GM12891 (cell line): ENCODE results near the gene PTGDR2.
A peak's percentile ranks its signal among the peaks of the same experiment; 100 is the strongest.

Experiments
- DNase-seq: peaks from one replicate; pipeline ENCODE4 v3.0.0; 2011; ENCODE audit warnings: low spot score; ENCODE audit not compliant: insufficient read length
- FAIRE-seq: peaks from 2 replicates; lab custom pipeline; 2011; peaks lifted over from hg19 to GRCh38; lab: Jason Lieb, UNC
- PAX5 ChIP-seq: IDR thresholded peaks from 2 replicates; pipeline ENCODE4 v1.6.1; 2011; ENCODE audit warnings: low read length, moderate library complexity, mild to moderate bottlenecking; ENCODE audit not compliant: insufficient read depth, severe bottlenecking
- POLR2A ChIP-seq: IDR thresholded peaks from 2 replicates; pipeline ENCODE4 v1.6.1; 2011; ENCODE audit warnings: low read depth, low read length, control low read depth
- POLR2AphosphoS5 ChIP-seq: IDR thresholded peaks from 2 replicates; pipeline ENCODE4 v1.6.1; 2011; ENCODE audit warnings: low read depth, low read length, control low read depth
- POU2F2 ChIP-seq: IDR thresholded peaks from 2 replicates; pipeline ENCODE4 v1.6.1; 2011; ENCODE audit warnings: low read depth, mild to moderate bottlenecking, control low read depth, low read length, moderate library complexity
- SPI1 ChIP-seq: IDR thresholded peaks from 2 replicates; pipeline ENCODE4 v1.6.1; 2011; ENCODE audit warnings: low read depth, low read length, control low read depth
- TAF1 ChIP-seq: IDR thresholded peaks from 2 replicates; pipeline ENCODE4 v1.6.1; 2011; ENCODE audit warnings: low read depth, low read length, control low read depth

Gene PTGDR2

DNA sequence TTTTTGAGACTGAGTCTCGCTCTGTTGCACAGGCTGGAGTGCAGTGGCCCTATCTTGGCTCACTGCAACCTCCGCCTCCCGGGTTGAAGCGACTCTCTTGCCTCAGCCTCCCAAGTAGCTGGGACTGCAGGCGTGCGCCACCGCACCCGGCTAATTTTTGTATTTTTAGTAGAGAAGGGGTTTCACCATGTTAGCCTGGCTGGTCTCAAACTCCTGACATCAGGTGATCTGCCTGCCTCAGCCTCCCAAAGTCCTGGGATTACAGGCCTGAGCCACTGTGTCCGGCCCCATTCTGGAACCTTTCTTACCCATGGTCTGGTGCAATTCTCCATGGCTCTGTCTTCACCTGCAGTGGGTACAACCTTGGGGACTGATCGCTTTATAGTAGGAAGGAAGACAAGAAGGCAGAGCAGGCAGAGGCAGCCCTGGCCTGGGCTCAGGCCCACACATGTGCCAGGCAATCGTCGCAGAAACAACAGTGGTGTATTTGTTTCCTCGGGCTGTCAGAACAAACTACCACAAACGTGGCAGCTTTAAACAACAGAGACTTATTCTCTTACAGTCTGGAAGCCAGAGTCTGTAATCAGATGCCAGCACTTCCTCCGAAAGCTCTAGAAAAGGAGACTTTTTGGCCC is 4.0 kb upstream of the PTGDR2 start:
- TF ChIP-seq POLR2A (no peak), POU2F2 (no peak), POLR2AphosphoS5 (no peak), SPI1 (no peak), PAX5 (no peak), TAF1 (no peak)
- FAIRE-seq, result no peak
- DNase-seq, result no peak

DNA sequence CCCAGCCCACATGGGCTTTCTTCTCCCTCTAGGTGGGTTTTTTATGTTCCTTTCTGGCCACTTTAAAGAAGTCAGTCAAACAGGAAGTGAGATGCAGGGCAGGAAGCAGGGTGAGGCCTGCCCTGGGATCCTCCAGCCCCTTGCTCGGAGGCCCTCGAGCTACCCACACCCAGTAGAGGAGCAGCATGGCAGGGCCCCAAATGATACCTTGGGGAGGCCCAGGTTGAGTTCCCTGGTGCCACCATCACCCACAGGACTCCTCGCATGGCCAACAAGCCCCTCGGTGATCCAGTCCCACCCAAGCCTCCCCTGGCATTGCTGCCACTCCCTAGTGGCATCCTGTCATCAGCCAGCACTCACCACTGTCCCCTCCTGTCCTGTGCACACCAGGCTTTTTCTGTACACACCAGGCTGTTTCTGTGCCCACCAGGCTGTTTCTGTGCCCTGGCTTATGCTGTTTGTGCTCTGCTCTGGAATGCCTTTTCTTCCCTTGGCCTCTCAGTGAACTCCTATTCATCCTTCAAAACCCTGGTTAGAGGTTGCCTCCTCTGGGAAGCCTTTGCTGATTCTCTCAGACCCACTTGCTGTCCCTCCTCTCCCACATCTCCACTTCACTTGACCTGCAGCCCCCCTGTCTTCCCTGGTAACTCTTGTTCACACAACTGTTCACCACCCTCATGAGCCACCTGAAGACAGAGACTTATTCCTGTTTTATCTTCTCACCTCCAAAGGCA is 3.1 kb upstream of the PTGDR2 start:
- TF ChIP-seq POLR2A (no peak), SPI1 (peak; percentile 54; the same call in 1 of the 2 replicates)
- DNase-seq (no peak), FAIRE-seq (peak; percentile 26)

- TF ChIP-seq SPI1 (no peak), PAX5 (no peak), POLR2A (no peak), POU2F2 (no peak), POLR2AphosphoS5 (no peak), TAF1 (no peak)
- DNase-seq (no peak), FAIRE-seq (no peak)
These were observed 2.5 kb upstream of the PTGDR2 start for GRCh38 chr11:60858236-60858635.

DNA sequence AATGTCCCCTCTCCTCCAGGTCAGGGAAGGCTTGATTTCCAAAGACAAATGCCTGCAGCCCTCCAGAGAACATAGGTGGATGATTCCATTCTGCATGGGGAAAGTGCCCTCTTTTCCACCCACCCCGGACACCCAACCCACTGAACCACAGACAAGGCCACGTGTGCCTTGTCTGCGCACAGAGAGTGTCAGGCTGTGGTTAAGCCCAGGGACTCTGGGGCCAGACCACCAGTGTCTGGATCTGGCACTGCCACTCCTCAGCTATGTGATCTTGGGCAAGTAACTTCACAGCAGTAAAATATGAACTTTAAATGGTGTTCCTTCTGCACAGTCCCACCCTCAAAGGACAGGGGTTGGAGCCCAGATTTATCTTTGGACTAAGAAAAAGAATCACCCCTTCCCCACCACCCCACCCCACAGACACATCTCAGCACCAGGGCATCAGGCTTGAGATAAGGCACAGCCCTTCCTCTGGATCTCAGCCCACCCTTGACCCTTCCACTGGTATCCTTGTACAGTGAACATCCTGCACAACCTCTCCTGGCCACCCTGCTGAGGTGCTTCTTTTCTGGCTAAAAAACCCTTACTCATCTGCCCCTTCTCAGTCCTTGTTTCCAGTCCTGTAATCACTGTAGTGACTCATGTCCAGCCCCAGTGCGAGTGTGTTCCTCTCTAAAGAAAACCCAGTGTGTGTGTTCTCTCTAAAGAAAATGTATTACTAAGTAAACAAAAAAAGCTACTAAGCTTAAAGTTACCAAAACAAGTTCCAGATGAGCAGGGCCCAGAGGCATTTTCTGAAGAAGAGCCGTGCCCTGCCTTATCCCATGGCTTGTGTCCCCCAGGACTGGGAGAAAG is 1.9 kb upstream of the PTGDR2 start:
- peak; percentile 73 for FAIRE-seq

GRCh38 chr11:60854847-60855725 is 664 bp downstream of the PTGDR2 start:
- no peak for TF ChIP-seq TAF1
- no peak for TF ChIP-seq SPI1
- TF ChIP-seq POU2F2, result no peak
- no peak for TF ChIP-seq POLR2A
- TF ChIP-seq POLR2AphosphoS5, result no peak
- TF ChIP-seq PAX5, result no peak
- FAIRE-seq (peak; percentile 78), DNase-seq (no peak)

More for the DNA sequence above, 1.9 kb upstream of the PTGDR2 start:
- TF ChIP-seq PAX5 (no peak), TAF1 (no peak), SPI1 (no peak), POLR2AphosphoS5 (no peak), POU2F2 (no peak), POLR2A (no peak)
- DNase-seq, result no peak

DNA sequence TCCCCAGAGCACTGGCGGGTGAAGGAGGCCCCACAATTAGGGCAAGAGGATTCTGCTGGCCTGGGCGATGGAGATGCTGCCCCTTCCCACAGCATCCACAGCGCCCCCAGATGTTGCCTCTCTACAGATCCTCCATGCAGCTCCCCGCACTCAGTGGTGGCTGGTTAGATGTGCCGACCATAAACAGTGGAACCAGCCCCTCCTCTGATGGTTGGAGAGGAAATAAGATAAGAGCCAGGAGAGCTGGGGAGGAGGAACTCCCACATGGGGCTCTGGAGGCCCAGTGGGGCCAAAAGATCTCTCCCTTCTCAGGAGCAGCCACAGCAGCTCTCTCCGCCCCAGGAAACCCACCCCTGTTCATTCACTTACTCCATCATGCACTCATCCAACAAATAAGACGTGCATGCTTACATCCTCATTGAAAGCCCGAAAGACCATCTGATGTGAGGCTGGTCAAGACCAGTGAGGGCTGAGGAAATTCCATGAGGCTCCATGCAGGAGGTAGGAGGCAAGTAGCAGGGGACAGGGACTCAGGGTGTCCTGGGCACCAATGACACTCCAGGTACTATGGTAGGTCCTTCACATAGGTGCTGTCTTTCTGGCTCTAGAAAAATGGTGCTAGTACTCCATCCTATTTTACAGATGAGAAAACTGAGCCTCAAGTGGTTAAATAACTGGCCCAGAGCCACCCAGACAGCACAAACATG is 1.5 kb downstream of the PTGDR2 start:
- DNase-seq (no peak), FAIRE-seq (no peak)
- TF ChIP-seq POLR2AphosphoS5, result no peak
- no peak for TF ChIP-seq PAX5
- no peak for TF ChIP-seq POU2F2
- TF ChIP-seq SPI1, result no peak
- no peak for TF ChIP-seq TAF1
- no peak for TF ChIP-seq POLR2A

DNA sequence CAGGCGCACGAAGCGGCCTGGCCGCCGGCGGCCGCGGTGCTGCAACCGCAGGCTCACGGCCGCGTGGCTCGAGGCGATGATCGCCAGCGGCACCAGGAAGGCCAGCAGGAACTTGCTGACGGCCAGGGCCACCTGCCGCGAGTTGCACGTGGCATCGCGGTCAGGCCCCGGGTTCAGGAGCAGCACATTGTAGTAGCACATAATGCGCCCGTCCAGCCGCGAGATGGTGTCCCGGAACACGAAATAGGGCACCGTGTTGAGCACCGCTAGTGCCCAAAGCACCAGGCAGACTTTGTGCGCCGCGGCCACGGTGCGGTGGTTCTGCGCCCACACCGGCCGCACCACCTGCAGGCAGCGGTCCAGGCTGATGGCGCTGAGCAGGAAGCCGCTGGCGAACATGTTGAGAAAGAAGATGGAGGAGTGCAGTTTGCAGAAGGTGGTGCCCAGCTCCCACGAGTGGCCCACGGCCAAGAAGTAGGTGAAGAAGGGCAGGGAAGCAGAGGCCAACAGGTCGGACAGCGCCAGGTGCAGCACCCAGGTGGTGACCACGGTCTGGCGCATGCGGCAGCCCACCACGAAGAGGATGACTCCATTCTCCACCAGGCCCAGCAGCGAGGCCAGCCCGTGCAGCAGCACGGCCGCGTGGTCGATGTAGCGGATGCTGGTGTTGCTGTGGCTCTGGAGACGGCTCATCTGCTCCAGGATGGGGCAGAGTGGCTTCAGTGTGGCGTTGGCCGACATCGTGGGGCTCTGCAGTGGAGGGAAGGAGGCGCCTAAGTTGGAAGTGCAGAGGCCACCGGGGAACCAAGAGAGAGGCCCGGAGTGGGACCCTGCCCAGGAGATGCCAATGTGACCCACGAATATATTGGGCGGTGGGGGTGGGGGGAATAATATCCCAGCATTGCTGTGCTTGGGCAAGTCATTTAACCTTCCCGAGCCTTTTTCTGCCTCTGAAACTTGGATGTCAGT is 2.5 kb downstream of the PTGDR2 start:
- DNase-seq (no peak), FAIRE-seq (peak; percentile 26)
- TF ChIP-seq PAX5 (no peak), TAF1 (no peak), POLR2AphosphoS5 (no peak), POU2F2 (no peak), POLR2A (no peak), SPI1 (no peak)
